HuH-7.5 (cell line): ENCODE results near the gene RGS18.
"Not testable (repeated sequence)": the region's sequence is repeated elsewhere in the genome, so short reads cannot be mapped to it uniquely, and the experiment has no call there.

ENCODE experiments used
- DNase-seq: peaks from one replicate; pipeline ENCODE4 v3.0.0; 2011; ENCODE audit warnings: low spot score

Gene RGS18, protein sequence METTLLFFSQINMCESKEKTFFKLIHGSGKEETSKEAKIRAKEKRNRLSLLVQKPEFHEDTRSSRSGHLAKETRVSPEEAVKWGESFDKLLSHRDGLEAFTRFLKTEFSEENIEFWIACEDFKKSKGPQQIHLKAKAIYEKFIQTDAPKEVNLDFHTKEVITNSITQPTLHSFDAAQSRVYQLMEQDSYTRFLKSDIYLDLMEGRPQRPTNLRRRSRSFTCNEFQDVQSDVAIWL

DNA sequence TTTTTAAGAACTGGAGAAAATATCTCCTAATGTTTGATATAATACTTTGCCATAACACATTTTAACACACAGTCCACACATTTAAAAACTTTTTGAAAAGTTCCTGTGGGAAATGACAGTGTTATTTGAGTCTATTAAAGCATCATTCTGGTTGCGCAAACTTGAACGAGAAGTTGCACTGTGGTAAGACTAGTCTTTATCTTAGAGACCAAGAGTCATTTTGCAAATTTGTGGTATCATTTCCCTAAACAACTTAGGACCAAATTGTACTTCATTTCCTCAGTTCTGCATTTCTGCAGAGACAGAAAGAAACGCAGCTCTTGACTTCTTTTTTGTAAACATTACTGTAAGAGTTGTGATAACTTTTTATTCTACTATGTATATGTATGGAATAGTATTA lies at the start of gene RGS18:
Gene RGS18, plus strand, starts transcription at position 282 of the 400 bp plus-strand sequence. CDS start 176 bp downstream, outside the sequence.
- DNase-seq, result no peak

DNA sequence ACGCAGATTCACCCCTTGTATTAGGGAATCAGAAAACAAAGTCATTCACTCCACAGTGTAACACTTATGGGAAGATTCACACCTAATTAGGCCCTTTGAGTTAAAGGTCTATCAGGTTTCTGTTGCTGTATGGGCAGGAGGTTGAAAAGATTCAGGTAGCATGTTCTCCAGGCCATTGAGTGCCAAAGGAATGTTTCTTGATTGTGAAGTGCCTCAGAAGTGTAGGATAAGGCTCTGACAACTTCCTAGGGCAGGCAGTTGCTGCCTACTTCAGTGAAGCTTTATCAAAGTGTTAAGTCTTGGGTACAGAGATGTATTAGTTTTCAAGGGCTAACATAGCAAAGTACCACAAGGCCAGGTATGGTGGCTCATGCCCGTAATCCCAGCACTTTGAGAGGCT lies 48.7 kb upstream of the RGS18 start:
- no peak for DNase-seq

DNA sequence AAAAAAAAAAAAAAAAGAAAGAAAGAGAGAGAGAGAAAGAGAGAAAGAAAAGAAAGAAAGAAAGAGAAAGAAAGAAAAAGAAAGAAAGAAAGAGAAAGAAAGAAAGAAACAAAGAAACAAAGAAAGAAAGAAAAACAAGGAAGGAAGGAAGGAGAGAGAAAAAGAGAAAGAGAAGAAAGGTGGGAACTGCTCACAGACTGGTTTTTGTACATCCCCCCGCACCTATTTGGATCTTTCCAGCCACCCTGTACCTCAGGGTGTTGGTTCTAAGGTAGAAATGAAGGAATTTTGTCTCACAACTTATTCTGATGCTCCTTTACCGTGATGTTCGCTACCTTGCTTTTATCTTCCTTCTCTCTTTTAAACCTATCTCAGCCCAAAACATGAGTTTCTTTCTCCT lies 43.3 kb upstream of the RGS18 start:
- DNase-seq, result no peak

DNA sequence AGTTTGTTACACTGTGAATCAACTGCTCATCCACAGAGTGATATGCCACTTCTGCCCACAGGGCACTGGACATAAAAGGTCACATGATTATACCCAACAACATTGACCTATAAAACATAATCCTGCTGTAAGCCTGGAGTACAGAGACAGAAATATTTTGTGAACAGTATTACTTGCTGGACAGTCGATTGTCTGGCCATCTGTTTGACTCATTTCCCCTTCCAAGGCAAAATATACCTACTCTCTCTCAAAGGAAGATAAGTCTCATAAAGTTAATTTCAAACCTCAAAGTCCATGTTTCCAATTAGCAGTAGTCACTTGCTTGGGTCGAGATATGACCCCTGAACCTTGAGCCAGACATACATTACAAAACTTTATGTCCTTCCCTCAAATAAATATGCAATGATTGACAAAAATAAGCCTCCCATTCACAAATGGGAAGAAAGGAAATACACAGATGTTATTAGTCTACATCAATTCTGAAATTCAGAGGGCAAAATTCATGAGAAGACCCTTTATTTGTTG lies 39.3 kb upstream of the RGS18 start:
- DNase-seq, result no peak

DNA sequence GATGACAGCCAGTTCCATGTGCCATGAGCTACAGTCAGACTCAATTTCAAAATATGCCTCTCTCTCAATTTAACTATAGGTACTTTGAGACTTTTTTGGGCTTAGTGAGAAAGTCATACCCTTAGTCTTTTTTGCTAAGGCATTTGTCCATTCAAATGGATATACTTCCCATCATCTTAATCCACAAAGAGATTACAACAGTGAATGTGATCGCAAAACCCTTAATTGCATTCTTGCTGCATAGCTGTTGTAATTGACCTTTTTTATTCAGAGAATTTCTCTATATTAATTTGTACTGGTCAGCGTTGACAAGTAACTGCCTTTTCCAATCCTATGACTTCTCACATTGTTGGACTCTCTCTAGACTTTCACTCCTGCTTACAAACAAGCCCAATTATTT lies 38.6 kb upstream of the RGS18 start:
- DNase-seq, result no peak

DNA sequence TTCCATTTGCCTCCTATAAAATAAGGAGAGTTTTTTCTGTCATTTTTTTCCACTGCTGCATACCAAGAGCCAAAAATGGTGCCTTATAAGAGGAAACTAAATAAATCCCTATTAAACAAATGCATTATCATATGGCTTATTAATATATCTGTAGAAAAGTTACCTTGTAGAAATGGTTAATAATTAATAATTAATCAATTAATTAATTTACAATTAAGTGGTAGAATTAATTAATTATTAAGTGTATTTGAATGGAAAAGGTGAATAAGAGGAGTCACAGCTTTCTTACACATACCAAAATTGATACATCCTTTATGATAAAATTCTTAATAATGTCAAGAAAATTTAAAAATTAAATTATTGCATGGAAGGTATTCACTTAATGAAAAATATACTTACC lies 35.6 kb upstream of the RGS18 start:
- DNase-seq, result no peak

DNA sequence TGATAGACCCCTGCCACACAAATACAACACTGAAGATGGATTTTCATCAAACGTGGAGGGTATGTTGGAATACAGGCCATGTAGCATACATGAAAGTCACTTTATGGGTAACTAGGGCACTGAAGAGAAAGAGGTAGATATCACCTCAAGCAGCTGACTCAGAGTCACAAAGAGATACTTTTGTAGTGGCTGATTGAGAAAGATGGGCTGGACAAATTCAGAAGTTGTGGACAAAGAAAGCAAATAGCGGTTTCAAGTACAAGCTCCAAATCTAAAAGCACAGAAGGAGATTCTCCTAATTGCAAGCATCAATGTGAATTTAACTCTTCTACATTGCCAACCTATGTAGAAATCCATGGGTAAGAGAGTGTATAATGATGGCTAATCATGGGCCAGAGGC lies 35.0 kb upstream of the RGS18 start:
- DNase-seq, result no peak

DNA sequence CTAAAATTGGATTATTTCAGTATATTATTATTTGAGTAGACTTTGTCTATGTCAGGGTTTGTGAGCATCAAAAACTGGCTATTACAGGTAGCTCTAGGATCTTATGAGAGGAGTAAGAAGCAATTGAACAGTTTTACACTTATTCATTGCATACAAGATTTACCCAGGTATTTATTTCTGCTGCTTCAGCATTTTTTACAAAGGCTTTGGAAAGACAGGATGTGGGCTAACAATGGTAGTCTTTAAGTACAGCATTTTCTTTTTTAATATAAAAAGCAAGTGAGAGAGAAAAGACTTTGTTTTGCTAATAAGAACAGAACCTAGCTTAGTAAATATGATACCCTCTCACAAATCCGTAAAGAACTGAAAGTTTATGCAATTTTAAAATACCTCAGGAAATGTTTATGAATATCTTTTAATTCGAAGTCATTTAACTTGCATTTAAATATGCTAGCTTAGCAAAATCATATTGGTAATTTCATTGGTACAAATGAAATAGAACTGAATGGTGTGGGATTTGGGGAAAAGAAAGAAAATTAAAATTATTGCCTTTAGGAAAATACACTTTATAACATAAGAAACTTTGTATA lies 32.1 kb upstream of the RGS18 start:
- no peak for DNase-seq

DNA sequence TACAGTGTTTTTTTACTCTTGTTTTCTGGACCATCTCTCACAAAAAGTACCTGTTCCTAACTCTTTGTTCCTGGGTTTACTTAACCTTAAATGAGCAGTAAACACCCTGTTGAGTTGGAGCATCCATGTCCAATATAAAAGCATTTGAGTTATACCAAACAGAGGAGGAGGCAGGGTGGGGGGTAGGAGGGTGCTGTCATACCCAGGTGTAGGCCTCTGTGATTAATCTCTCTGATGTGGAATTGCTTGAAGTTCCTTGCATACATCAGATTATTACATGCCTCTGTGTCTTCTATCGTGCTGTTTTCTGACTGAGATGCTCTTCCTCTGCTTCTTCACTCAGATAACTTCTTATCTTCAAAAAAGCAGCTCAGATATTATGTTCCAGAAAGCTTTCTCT lies 28.1 kb upstream of the RGS18 start:
- no peak for DNase-seq

DNA sequence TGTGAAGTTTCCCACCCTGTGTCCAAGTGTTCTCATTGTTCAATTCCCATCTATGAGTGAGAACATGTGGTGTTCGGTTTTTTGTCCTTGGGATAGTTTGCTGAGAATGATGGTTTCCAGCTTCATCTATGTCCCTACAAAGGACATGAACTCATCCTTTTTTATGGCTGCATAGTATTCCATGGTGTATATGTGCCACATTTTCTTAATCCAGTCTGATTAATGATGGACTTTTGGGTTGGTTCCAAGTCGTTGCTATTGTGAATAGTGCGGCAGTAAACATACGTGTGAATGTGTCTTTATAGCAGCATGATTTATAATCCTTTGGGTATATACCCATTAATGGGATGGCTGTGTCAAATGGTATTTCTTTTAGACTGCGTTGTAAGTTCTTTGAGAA lies 27.4 kb upstream of the RGS18 start:
- DNase-seq, result not testable (repeated sequence)

DNA sequence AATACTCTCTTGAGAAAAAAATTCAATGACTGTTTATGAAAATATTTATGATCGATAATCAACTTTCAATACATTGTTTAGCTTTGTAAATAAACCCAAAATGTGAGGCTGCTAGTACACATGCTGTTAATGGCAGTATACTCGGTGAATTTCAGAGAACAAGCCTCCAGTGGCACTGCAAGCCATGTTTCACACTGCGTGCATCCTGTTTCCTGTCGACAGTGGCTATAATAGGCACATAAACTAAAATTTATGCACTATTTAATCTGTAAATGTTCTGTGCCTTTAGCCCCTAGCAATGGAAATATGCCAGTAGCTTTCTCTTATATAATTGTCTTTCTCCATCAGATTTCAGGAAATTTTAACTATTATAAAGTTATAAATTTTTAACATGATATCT lies 26.3 kb upstream of the RGS18 start:
- no peak for DNase-seq

DNA sequence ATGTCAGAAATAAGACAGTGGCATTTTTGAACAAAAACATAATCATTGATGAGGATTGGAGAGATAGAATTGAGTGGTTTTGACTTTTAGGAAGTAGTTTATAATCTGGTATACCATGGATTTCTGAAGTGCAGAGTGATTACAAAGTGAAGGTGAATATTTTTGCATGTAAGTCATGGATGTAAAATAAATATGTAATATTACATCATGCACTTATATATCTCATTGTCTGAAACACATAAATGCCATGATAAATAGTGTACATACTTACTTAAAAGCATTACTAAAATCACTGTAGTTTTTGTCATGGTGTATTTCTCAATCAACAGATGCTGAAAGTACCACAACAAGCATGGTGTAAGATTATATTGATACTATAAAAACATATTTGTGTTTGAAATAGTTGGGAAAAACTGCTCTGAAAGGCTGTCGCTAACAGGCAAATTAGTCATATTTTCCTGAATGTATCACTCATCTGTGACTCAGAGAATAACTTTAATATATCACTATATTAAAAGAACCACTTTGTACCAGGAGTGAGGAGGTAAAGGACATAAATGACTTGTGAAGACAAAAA lies 24.8 kb upstream of the RGS18 start:
- no peak for DNase-seq

DNA sequence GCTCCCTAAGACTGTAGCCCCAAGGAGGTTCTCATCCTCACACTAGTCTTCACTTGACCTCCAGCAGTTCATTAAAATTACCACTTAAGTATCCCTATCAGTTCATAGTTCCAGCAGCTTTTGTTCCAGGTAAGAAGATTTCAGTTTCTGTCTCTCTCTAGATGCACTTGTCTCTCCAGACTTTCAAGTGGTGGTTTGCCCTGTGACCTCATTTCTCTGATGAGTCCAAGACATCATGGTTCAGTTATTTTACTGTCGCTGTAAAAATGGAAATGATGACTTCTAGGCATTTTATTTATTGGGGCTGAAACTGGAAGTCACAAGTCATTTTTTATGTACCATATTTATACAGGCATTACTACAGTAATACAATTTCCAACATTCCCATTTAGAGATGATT lies 17.9 kb upstream of the RGS18 start:
- no peak for DNase-seq

DNA sequence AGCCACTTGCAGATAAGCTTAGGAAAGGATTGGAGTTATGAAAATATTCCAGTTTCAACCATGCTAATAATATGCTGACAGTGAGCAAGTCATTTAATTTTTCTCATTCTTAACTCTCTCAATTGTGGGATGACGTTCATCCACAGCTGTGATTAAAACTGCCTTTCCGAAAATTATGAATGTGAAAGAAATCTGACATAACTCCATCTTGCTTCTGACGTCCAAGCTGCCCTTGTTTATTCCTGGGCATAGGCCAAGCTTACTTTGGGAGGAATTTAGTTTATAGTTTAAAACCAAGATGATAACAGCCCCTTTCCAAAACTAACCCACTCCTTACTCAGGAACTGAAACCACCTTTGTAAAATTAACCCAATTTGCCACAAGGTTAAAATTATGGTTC lies 11.0 kb upstream of the RGS18 start:
- DNase-seq, result no peak

DNA sequence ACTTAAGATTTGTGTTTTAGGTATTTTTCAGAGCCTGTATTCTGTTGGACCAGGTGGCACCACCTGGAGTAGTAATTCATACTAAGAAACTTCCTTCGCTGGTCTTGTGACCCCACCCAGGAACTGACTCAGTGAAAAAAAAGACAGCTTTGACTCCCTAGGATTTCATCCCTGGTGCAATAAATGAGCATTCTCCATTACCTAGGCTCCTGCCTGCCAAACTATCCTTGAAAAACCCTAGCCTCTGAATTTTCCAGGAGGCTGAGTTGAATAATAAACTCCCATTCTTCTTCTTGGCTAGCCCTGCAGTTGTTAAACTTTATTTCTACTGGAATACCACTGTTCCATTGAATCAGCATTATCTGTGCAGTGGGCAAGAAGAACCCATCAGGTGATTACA lies 10.6 kb upstream of the RGS18 start:
- DNase-seq, result no peak

DNA sequence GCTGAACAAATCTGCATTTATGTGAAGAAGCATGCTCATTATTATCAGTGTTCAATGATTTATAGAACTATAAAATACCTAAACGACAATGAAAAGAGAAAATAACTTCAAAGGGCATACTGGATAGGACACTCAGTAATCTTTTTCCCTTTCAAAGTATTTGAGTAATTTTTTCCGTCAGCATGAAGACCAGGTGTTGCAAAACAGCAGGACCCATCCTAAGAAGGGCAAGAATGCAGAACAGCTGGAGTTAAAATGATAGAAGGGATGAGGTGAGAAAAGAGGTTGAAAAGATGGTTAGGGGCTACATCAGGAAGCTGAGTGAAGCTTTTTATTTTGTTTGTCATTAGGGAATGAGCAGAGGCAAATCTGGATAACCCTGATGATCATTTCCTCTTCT lies 7.1 kb upstream of the RGS18 start:
- no peak for DNase-seq

DNA sequence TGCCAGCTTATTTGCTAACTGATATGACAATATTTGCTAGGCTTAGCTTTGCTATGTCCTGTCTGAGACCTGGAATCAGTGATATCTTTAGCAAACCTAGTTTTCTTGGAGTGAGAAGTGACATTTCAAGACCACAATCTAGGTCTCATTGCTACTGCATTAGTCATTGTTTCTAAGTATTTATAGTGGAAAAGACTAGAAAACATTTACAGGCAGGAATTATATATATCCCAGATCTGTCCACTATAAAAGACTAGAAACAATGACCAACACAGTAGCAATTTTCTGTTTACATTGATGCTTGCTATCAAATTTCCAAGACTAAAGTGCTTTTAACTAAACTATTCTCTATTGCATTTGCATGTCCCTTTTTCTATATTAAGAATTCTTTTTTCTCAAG lies 5.0 kb upstream of the RGS18 start:
- DNase-seq, result no peak

DNA sequence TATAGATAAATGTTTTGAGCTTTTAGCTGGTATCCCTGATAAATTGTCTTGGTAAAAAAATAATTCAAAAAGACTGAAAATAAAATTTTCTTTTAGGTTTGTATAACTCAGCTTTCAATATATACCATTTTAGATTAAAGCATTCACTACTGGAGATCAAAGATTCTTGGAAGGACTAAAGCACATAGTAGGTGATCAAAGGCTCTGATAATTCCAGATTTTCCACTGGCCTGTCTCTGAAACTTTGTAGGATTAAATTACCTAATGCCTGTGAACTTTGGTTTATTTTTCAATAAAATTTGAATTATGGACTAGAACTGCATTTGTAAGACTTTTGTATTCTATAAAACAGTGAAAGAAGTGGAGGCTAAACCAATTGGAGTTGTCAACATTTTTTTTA lies 1.2 kb upstream of the RGS18 start:
- DNase-seq, result no peak

DNA sequence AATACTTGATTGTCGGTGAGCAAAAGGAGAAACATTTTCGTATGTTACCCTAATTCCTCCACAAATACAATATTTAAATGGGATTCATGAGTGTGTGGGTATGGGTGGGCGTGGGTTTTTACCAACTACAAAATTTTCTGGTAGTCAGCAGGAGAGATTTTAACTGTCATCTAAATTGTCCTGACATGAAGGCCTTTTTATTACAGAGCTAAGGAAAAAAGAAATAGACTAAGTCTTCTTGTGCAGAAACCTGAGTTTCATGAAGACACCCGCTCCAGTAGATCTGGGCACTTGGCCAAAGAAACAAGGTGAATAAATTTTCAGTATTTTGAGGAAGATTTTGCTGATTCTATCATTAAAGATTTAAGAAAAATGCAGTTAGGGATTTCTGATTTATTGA lies 752 bp downstream of the RGS18 start:
- no peak for DNase-seq

DNA sequence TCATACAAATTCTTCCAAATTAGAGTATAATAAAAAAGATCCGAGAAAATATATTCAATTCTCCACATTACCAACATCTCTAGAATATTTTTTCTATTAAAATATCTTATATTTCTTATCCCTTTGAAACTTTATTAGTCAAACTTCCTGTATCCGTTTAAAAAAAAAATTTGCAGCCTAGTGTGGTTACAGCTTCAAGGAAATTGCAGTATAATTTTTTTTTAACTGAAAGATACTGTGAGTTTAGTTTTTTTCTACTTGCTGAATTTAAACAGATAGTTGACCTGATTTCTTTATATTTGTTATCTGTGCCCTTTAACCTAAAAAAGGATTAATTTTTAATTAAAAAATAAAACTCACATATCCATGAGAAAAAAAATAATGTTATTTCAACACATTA lies 1.5 kb downstream of the RGS18 start:
- no peak for DNase-seq

DNA sequence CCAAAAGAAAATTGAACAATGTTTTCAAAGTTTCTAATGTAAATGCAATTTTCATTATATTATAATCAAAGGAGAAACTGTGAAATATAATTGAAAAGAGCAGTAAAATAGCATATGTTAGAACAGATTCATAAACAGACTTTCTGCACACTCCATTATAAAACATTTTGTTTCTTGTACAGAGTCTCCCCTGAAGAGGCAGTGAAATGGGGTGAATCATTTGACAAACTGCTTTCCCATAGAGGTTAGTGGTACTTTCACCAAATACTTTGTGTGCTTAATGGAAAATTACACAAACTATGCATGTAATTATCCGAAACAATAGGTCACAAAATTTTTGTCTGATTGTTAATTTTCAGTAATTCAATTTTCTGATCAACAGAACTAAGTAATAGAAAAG lies 1.9 kb downstream of the RGS18 start:
- DNase-seq, result no peak

DNA sequence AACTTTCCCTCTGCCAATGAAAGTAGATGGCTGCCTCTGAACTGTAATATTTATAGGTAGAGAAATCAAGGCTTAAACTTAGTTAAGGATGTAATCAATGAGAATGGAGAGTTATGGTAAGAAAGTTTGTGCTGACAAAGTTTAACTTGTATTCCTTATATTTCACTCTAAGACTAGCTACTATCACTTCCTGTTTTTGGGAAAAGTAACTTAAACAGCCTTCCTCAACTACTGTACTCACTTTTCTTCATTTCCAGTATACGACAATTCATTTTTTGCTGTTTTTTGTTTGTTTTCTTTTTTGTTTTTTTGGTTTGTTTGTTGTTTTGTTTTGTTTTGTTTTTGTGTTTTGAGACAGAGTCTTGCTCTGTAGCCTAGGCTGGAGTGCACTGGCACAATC lies 3.7 kb downstream of the RGS18 start:
- DNase-seq, result no peak

DNA sequence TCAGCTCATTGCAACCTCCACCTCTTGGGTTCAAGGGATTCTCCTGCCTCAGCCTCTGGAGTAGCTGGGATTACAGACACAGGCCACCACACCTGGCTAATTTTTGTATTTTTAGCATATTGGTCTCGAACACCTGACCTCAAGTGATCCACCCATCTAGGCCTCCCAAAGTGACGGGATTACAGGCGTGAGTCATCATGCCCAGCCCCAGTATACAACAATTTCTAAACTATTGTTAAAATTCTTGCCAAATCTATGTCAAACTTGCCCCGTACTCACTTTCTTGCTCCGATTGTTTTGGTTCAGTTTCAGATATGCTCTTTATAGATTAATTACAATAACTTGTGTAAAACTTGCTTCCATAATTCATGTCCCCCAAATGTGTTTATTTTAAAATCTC lies 4.1 kb downstream of the RGS18 start:
- DNase-seq, result no peak

DNA sequence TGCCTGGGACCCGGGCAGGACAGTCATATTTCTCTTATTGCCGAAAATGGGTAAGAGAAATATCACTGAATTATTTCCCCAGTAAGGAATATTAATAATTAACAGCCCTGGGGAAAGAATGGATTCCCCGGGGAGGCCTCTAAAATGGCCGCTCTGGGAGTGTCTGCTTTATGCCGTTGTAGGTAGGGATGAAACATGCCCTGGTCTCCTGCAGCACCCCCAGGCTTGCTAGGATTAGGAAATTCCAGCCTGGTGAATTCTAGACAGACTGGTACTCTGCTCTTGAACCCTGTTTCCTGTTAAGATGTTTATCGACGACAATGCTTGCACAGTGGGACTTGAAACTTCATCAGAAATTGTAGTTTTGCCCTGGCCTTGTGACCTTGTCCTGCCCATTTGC lies 6.7 kb downstream of the RGS18 start:
- DNase-seq, result not testable (repeated sequence)
